Mucosa of descending colon (tissue), 3 donors: ENCODE measurements around the gene CPB1. TPM values are rescaled to one million over a fixed set of nuclear protein-coding genes. Genes with fewer than 3 reads are reported as not detected.

ENCODE experiments used
- ATAC-seq: fragments of 200-7000 bp; cut with Tn5 transposase; one replicate; pipeline ENCODE4 v1.9.1; 2020; ENCODE audit warnings: mild to moderate bottlenecking, moderate library complexity
- DNase-seq, 3 donors: peaks; one replicate each; pipeline ENCODE4 v3.0.0-alpha.2; 2020
- H3K36me3 ChIP-seq: fragments of 200-600 bp; one replicate; pipeline ENCODE4 v1.8.0; 2021; ENCODE audit warnings: low read depth, mild to moderate bottlenecking
- H3K4me1 ChIP-seq: fragments of 200-600 bp; one replicate; pipeline ENCODE4 v1.8.0; 2021; ENCODE audit warnings: low read depth, mild to moderate bottlenecking
- H3K4me3 ChIP-seq: fragments of 200-600 bp; one replicate; pipeline ENCODE4 v1.8.0; 2021; ENCODE audit warnings: mild to moderate bottlenecking
- H3K9me3 ChIP-seq: fragments of 200-600 bp; one replicate; pipeline ENCODE4 v1.8.0; 2021; ENCODE audit warnings: mild to moderate bottlenecking
- intact Hi-C, 2 donors: fragments of 100-400 bp; cut with DNase I in 1 of 2; cut with micrococcal nuclease in 1 of 2; formaldehyde crosslinking; loops; one replicate each; pipeline versions ENCODE4 v1.11.0 to v1.11.1; 2022; cut with DNase I, micrococcal nuclease
- total RNA-seq, 3 donors: library from RNA; stranded (reverse); fragmentation: NEBNext Ultra II Directional in 2 of 3; extraction: Animal tissue kit (Norgen Biotek cat#: 25700) in 2 of 3; gene quantifications; one replicate each; pipeline versions ENCODE4 v1.2.1 to v1.2.4, GENCODE V29; 2021 to 2023
- TF ChIP-seq, protein P1 (sequence below): fragments of 200-600 bp; IDR thresholded peaks from one replicate; pipeline ENCODE4 v1.8.0; 2022; ENCODE audit warnings: antibody characterized with exemption, mild to moderate bottlenecking
- donor health status: DM: no; HTN: no; CAD: no; lungs with moderate emphysema.
- donor health status: DM: no; HTN: no; CAD: no.
- donor health status: DM: no; HTN: yes; CAD: no.

CPB1 gene
- total RNA-seq, 3 donors from 2014 or later, result 0.70 to 0.92 TPM; not detected in 1

DNA sequence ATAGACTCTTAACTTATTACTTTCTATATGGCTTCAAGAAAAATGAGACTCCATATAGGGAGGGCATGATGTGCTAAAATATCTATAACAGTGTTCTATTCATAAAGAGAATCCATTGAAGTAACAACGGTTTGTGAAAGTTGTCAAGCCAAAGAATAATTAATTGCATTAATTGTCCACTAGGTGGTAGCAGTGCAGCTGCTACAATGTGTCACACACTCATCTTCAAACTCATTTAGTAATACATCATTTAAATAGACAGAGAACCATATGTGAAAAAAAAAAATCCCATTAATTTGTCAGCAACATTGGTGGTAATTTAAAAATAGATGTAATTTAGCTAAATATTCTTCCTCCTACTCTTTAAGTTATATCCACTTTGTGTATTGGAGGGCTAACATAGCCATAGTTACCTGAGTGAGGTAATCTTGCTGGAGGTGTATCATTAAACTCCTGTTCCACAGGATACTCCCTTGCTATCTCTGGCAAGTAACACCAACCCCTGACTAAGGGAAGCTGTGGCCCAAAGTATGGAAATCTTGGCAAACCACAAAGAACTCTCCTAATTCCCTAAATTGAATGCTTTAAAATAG lies 33.8 kb downstream of the CPB1 start:
- TF ChIP-seq, protein P1, sequence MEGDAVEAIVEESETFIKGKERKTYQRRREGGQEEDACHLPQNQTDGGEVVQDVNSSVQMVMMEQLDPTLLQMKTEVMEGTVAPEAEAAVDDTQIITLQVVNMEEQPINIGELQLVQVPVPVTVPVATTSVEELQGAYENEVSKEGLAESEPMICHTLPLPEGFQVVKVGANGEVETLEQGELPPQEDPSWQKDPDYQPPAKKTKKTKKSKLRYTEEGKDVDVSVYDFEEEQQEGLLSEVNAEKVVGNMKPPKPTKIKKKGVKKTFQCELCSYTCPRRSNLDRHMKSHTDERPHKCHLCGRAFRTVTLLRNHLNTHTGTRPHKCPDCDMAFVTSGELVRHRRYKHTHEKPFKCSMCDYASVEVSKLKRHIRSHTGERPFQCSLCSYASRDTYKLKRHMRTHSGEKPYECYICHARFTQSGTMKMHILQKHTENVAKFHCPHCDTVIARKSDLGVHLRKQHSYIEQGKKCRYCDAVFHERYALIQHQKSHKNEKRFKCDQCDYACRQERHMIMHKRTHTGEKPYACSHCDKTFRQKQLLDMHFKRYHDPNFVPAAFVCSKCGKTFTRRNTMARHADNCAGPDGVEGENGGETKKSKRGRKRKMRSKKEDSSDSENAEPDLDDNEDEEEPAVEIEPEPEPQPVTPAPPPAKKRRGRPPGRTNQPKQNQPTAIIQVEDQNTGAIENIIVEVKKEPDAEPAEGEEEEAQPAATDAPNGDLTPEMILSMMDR, result peak; percentile 68
- H3K9me3 ChIP-seq, result no peaks in the 10 kb centered on the region
- intact Hi-C loops, result loop anchor here (5.0 kb wide), 2 partner anchors 81 to 86 kb away; no protein-coding TSS in a partner anchor
- no peak for DNase-seq
- peak; percentile 59 for ATAC-seq
- no peaks in the 10 kb centered on the region for H3K36me3 ChIP-seq
- no peak overlapping the region for H3K4me3 ChIP-seq
- H3K4me1 ChIP-seq, result no peaks in the 10 kb centered on the region

DNA sequence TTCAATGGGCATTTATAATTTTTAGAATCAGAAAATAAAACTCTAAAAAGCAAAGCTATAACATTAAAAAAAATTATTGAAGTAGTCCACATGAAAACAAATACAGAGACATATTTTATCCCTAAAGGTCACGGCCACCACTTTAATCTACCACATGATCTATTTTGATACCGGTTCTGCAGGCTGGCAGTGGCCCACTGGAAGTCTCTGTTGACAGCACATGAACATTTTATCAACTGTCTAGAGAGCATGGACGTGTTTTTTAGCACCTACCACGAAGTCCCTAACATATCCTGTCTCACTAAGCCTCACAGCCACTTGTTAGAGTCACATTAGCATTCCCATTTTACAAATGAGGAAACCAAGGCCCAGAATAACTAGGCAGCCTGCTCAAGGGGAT lies 35.7 kb downstream of the CPB1 start:
- Histone ChIP-seq H3K4me3 (no peak overlapping the region), H3K9me3 (no peaks in the 10 kb centered on the region), H3K36me3 (no peaks in the 10 kb centered on the region), H3K4me1 (no peaks in the 10 kb centered on the region)
- ATAC-seq (no peak), DNase-seq (no peak)
- TF ChIP-seq, protein P1, result no peak
- intact Hi-C loops, result loop anchor here (5.0 kb wide), 2 partner anchors 79 to 84 kb away; no protein-coding TSS in a partner anchor

DNA sequence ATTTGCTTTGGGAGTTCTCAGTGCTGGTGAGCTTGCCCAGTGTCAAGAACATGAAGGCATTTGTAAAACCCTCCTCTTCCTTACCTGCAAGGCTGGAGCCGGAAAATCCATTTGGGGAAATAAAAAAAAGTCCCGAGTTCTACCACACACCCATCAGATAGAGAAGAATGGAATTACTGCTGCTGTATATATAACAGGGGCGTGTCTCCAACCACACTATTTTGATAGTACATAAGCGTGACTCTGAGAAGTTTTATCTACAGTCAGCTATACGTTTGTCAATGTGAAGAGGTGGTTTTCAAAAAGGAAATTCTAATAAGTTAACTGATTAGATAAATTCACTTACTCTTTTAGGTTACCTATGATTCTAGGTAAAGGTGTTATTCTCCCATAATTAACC lies 36.2 kb downstream of the CPB1 start:
- peak; percentile 75 for ATAC-seq
- Histone ChIP-seq H3K36me3 (no peaks in the 10 kb centered on the region), H3K4me1 (no peaks in the 10 kb centered on the region), H3K9me3 (no peaks in the 10 kb centered on the region), H3K4me3 (no peak overlapping the region)
- DNase-seq, result peak in 1 of 3 donors; percentile 14
- TF ChIP-seq, protein P1, result no peak
- intact Hi-C loops, result loop anchor here (5.0 kb wide), 2 partner anchors 78 to 83 kb away; no protein-coding TSS in a partner anchor

DNA sequence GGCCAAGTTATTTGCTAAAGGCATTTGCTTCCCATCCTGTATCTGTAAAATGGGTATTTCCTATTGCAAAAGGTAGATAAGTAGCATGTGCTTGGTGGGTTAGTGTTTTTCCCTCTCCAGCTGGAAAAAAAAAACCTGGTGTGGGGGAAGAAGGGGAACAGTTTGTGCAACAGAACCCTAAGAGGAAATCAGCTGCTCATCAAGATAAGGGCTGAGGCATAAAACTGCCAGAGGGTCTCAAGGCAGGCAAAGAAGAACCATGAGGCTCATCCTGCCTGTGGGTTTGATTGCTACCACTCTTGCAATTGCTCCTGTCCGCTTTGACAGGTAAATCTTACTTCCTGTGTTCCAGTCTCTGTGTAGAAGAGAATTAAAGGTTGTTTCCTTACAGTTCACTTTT lies 37.4 kb downstream of the CPB1 start, which contains the start of gene CPA3:
TSS of gene CPA3 (plus strand) at position 248 of the 400 bp plus-strand sequence. CDS start at position 260, 12 bp downstream.
- no peak within 1 kb of the TSS for H3K4me3 ChIP-seq
- TF ChIP-seq, protein P1, result no peak
- no peak for ATAC-seq
- intact Hi-C loops, result no loop called here
- no peaks in the 10 kb centered on the region for H3K4me1 ChIP-seq
- no peaks in the 10 kb centered on the region for H3K36me3 ChIP-seq
- H3K9me3 ChIP-seq, result no peaks in the 10 kb centered on the region
- DNase-seq, result no peak

DNA sequence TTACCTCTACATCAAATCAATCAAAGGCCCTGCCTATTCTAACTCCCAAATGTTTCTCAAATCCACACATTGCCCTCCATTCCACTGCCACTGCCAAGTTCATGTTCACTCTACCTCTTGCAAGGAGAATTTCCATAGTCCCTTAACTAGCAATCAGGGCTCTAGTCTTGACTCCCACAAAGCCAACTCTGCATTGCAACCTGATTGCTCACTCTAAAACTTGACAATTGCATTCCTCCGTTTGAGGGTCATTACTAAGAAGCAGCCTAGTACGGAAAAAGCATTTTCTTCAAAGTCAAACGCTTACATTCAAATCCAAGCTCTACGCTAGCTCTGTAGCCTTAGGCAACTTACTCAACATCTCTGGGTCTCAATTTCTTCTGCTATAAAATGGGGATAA lies 38.6 kb downstream of the CPB1 start:
- DNase-seq (no peak), ATAC-seq (no peak)
- TF ChIP-seq, protein P1, result no peak
- H3K36me3 ChIP-seq, result no peaks in the 10 kb centered on the region
- no peaks in the 10 kb centered on the region for H3K9me3 ChIP-seq
- H3K4me1 ChIP-seq, result no peaks in the 10 kb centered on the region
- intact Hi-C loops, result no loop called here
- H3K4me3 ChIP-seq, result no peak overlapping the region
